WTC11 (cell line): ENCODE data around the gene RNASEH1. TPM values are rescaled to one million over a fixed set of nuclear protein-coding genes. Genes with fewer than 3 reads are reported as not detected.

ENCODE experiments used
- ATAC-seq: fragments of 200-7000 bp; cut with Tn5 transposase; 2 replicates; pipeline ENCODE4 v1.10.0; 2021; ENCODE audit warnings: mild to moderate bottlenecking, moderate library complexity
- CTCF ChIA-PET: fragments of 300-600 bp; sonication (Branson Sonifier 250); formaldehyde crosslinking; loops from one replicate; lab custom pipeline; 2021; ENCODE audit warnings: antibody characterized with exemption; lab: Charles Lee
- POLR2A ChIA-PET: fragments of 350-600 bp; sonication (Branson Sonifier 250); formaldehyde crosslinking; loops from one replicate; lab custom pipeline; 2021; ENCODE audit warnings: antibody characterized with exemption; lab: Charles Lee
- DNase-seq: peaks from one replicate; pipeline ENCODE4 v3.0.0; 2021; ENCODE audit warnings: low spot score
- H3K27ac Mint-ChIP-seq: 2 replicates; pipeline ENCODE4 v1.8.0; 2021; ENCODE audit warnings: mixed read lengths
- H3K27me3 Mint-ChIP-seq: 2 replicates; pipeline ENCODE4 v1.8.0; 2021; ENCODE audit warnings: low read depth, mild to moderate bottlenecking, moderate library complexity, mixed read lengths
- H3K36me3 Mint-ChIP-seq: 2 replicates; pipeline ENCODE4 v1.8.0; 2021; ENCODE audit warnings: mixed read lengths
- H3K4me1 Mint-ChIP-seq: 2 replicates; pipeline ENCODE4 v1.8.0; 2022; ENCODE audit warnings: mixed read lengths
- H3K4me3 Mint-ChIP-seq: 2 replicates; pipeline ENCODE4 v1.8.0; 2021; ENCODE audit warnings: mild to moderate bottlenecking, moderate library complexity, mixed read lengths
- H3K9me3 Mint-ChIP-seq: 2 replicates; pipeline ENCODE4 v1.8.0; 2021; ENCODE audit warnings: mixed read lengths
- CBFB ChIP-seq: sonication (generic); formaldehyde crosslinking; IDR thresholded peaks from 2 replicates; pipeline ENCODE4 v1.8.1; 2022; ENCODE audit warnings: mild to moderate bottlenecking, low read depth, missing genetic modification reagents
- FOXK1 ChIP-seq: sonication (generic); formaldehyde crosslinking; IDR thresholded peaks from 2 replicates; pipeline ENCODE4 v1.8.0; 2022; ENCODE audit warnings: mild to moderate bottlenecking, moderate library complexity, missing genetic modification reagents
- GABPB1 ChIP-seq: sonication (generic); formaldehyde crosslinking; IDR thresholded peaks from 2 replicates; pipeline ENCODE4 v1.8.1; 2023; ENCODE audit warnings: mild to moderate bottlenecking, missing genetic modification reagents
- HMGA2 ChIP-seq: fragments of 250-450 bp; sonication (Bioruptor Pico); IDR thresholded peaks from 2 replicates; pipeline ENCODE4 v1.4.0; 2021; ENCODE audit warnings: mild to moderate bottlenecking, moderate library complexity
- JUN ChIP-seq: sonication (generic); formaldehyde crosslinking; IDR thresholded peaks from 2 replicates; pipeline ENCODE4 v1.8.0; 2023; ENCODE audit warnings: mild to moderate bottlenecking, missing genetic modification reagents
- MYBL2 ChIP-seq: sonication (generic); formaldehyde crosslinking; IDR thresholded peaks from 2 replicates; pipeline ENCODE4 v1.8.1; 2023; ENCODE audit warnings: mild to moderate bottlenecking, moderate library complexity, missing genetic modification reagents
- NFE2L1 ChIP-seq: sonication (generic); formaldehyde crosslinking; IDR thresholded peaks from 2 replicates; pipeline ENCODE4 v1.8.1; 2023; ENCODE audit warnings: missing genetic modification reagents
- OVOL2 ChIP-seq: fragments of 250-450 bp; sonication (Bioruptor Pico); IDR thresholded peaks from 2 replicates; pipeline ENCODE4 v1.9.0; 2021; ENCODE audit warnings: mild to moderate bottlenecking, borderline replicate concordance
- RELA ChIP-seq: sonication (generic); formaldehyde crosslinking; IDR thresholded peaks from 2 replicates; pipeline ENCODE4 v1.8.1; 2022; ENCODE audit warnings: missing genetic modification reagents, mild to moderate bottlenecking, borderline replicate concordance
- RORB ChIP-seq: fragments of 250-450 bp; sonication (Bioruptor Pico); IDR thresholded peaks from 2 replicates; pipeline ENCODE4 v1.9.0; 2021; ENCODE audit warnings: mild to moderate bottlenecking
- SMAD4 ChIP-seq: sonication (generic); formaldehyde crosslinking; IDR thresholded peaks from 2 replicates; pipeline ENCODE4 v1.8.0; 2022; ENCODE audit warnings: mild to moderate bottlenecking, missing genetic modification reagents
- TP53 ChIP-seq: sonication (generic); formaldehyde crosslinking; IDR thresholded peaks from 2 replicates; pipeline ENCODE4 v1.8.1; 2023; ENCODE audit warnings: mild to moderate bottlenecking, missing genetic modification reagents
- ZBTB21 ChIP-seq: sonication (generic); formaldehyde crosslinking; IDR thresholded peaks from 2 replicates; pipeline ENCODE4 v1.8.1; 2023; ENCODE audit warnings: mild to moderate bottlenecking, missing genetic modification reagents, borderline replicate concordance
- ZNF138 ChIP-seq: sonication (generic); formaldehyde crosslinking; conservative IDR thresholded peaks from 2 replicates; pipeline ENCODE4 v1.8.1; 2022; ENCODE audit warnings: mild to moderate bottlenecking, moderate library complexity, missing genetic modification reagents
- ZNF263 ChIP-seq: sonication (generic); formaldehyde crosslinking; IDR thresholded peaks from 2 replicates; pipeline ENCODE4 v1.8.1; 2022; ENCODE audit warnings: low read depth, mild to moderate bottlenecking, moderate library complexity, missing genetic modification reagents
- ZNF317 ChIP-seq: sonication (generic); formaldehyde crosslinking; IDR thresholded peaks from 2 replicates; pipeline ENCODE4 v1.8.1; 2023; ENCODE audit warnings: low read depth, mild to moderate bottlenecking, moderate library complexity, missing genetic modification reagents, borderline replicate concordance
- ZNF423 ChIP-seq: fragments of 250-450 bp; sonication (Bioruptor Pico); IDR thresholded peaks from 2 replicates; pipeline ENCODE4 v2.1.2; 2022; ENCODE audit warnings: mild to moderate bottlenecking, moderate library complexity
- total RNA-seq: library from RNA; stranded (reverse); gene quantifications from 3 replicates; pipeline ENCODE4 v1.2.3, GENCODE V29; 2021
- TF ChIP-seq, protein P1 (sequence below): sonication (generic); formaldehyde crosslinking; IDR thresholded peaks from 2 replicates; pipeline ENCODE4 v1.8.1; 2023; ENCODE audit warnings: mild to moderate bottlenecking, missing genetic modification reagents
- TF ChIP-seq, protein P2 (sequence below): sonication (generic); formaldehyde crosslinking; IDR thresholded peaks from 2 replicates; pipeline ENCODE4 v1.8.1; 2023; ENCODE audit warnings: mild to moderate bottlenecking, missing genetic modification reagents
- TF ChIP-seq, protein P3 (sequence below): fragments of 250-450 bp; sonication (Bioruptor Pico); IDR thresholded peaks from 2 replicates; pipeline ENCODE4 v1.9.0; 2021; ENCODE audit warnings: mild to moderate bottlenecking
- TF ChIP-seq, protein P4 (sequence below): sonication (generic); formaldehyde crosslinking; IDR thresholded peaks from 2 replicates; pipeline ENCODE4 v1.8.1; 2023; ENCODE audit warnings: mild to moderate bottlenecking, missing genetic modification reagents, moderate library complexity
- TF ChIP-seq, protein P5 (sequence below): fragments of 250-450 bp; sonication (Bioruptor Pico); IDR thresholded peaks from 2 replicates; pipeline ENCODE4 v2.1.2; 2022; ENCODE audit warnings: mild to moderate bottlenecking, moderate library complexity
- TF ChIP-seq, protein P6 (sequence below): sonication (generic); formaldehyde crosslinking; IDR thresholded peaks from 2 replicates; pipeline ENCODE4 v1.8.0; 2023; ENCODE audit warnings: missing genetic modification reagents
- TF ChIP-seq, protein P7 (sequence below): fragments of 250-450 bp; sonication (Bioruptor Pico); IDR thresholded peaks from 2 replicates; pipeline ENCODE4 v1.8.0; 2021; ENCODE audit warnings: mild to moderate bottlenecking

RNASEH1 gene
- total RNA-seq, 1 experiment from 2014 or later = 44.4 TPM

DNA sequence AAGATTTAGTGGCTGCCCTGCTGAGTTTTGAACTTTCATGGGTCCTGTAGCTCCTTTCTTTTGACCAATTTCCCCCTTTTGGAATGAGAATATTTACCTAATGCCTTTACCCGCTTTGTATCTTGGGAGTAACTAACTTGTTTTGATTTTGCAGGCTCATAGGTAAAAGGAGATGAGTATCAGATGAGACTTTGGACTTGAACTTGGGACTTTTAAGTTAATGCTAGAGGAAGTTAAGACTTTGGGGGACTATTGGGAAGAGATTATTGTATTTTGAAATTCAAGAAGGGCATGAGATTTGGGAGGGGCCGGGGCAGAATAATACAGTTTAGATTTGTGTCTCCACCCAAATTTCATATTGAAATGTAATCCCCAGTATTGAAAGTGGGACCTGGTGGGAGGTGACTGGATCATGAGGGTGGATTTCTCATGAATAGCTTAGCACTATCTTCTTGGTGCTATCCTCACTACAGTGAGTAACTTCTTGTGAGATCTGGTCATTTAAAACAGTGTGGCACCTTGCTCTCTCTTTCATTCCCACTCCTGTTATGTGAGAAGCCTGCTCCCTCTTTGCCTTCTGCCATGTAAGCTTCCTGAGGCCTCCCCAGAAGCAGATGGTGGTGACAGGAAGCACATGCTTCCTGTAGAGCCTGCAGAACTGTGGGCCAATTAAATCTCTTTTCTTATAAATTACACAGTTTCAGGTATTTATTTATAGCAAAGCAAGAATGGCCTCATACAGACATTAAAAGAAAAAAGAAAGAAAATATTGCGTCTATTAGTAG is 44.9 kb downstream of the RNASEH1 start:
- peaks cover 54% of the 10 kb centered on the region for H3K36me3 Mint-ChIP-seq
- peaks cover 25% of the 10 kb centered on the region for H3K9me3 Mint-ChIP-seq
- H3K4me1 Mint-ChIP-seq = peaks cover 7% of the 10 kb centered on the region

DNA sequence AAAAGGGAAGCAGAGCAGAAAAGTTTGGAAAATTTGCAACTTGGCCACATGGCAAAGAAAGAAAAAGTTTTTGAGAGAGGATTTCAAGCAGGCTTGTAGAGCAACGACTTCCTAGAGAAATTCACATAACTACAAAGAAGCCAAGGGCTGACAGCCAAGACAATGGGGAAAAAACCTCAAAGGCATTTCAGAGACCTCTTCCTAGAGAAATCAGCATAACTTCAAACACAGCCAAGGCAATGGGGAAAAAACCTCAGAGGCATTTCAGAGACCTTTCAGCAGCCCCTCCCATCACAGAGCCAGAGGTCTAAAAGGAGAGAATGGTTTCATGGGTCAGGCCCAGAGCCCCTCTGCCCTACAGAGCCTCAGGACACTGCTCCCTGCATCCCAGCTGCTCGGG is 46.0 kb downstream of the RNASEH1 start:
- peaks cover 5% of the 10 kb centered on the region; the same call in 1 of the 2 replicates for H3K27me3 Mint-ChIP-seq
- H3K27ac Mint-ChIP-seq = no peak overlapping the region
- ATAC-seq (no peak), DNase-seq (no peak)
- H3K4me1 Mint-ChIP-seq = no peaks in the 10 kb centered on the region
- CTCF ChIA-PET = no interaction called here
- TF ChIP-seq, protein P1, sequence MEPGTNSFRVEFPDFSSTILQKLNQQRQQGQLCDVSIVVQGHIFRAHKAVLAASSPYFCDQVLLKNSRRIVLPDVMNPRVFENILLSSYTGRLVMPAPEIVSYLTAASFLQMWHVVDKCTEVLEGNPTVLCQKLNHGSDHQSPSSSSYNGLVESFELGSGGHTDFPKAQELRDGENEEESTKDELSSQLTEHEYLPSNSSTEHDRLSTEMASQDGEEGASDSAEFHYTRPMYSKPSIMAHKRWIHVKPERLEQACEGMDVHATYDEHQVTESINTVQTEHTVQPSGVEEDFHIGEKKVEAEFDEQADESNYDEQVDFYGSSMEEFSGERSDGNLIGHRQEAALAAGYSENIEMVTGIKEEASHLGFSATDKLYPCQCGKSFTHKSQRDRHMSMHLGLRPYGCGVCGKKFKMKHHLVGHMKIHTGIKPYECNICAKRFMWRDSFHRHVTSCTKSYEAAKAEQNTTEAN = no peak
- TF ChIP-seq RELA (no peak), TP53 (CRISPR knock-in tag) (no peak), SMAD4 (CRISPR knock-in tag) (no peak), HMGA2 (no peak), RORB (CRISPR knock-in tag) (no peak), JUN (CRISPR knock-in tag) (no peak), FOXK1 (CRISPR knock-in tag) (no peak), ZNF423 (no peak), OVOL2 (CRISPR knock-in tag) (no peak), ZNF263 (no peak), NFE2L1 (CRISPR knock-in tag) (no peak), ZNF317 (CRISPR knock-in tag) (no peak), ZNF138 (CRISPR knock-in tag) (no peak), GABPB1 (no peak)
- TF ChIP-seq, protein P2, sequence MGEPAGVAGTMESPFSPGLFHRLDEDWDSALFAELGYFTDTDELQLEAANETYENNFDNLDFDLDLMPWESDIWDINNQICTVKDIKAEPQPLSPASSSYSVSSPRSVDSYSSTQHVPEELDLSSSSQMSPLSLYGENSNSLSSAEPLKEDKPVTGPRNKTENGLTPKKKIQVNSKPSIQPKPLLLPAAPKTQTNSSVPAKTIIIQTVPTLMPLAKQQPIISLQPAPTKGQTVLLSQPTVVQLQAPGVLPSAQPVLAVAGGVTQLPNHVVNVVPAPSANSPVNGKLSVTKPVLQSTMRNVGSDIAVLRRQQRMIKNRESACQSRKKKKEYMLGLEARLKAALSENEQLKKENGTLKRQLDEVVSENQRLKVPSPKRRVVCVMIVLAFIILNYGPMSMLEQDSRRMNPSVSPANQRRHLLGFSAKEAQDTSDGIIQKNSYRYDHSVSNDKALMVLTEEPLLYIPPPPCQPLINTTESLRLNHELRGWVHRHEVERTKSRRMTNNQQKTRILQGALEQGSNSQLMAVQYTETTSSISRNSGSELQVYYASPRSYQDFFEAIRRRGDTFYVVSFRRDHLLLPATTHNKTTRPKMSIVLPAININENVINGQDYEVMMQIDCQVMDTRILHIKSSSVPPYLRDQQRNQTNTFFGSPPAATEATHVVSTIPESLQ (CRISPR knock-in tag) = no peak
- TF ChIP-seq, protein P3, sequence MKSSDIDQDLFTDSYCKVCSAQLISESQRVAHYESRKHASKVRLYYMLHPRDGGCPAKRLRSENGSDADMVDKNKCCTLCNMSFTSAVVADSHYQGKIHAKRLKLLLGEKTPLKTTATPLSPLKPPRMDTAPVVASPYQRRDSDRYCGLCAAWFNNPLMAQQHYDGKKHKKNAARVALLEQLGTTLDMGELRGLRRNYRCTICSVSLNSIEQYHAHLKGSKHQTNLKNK = no peak
- TF ChIP-seq, protein P4, sequence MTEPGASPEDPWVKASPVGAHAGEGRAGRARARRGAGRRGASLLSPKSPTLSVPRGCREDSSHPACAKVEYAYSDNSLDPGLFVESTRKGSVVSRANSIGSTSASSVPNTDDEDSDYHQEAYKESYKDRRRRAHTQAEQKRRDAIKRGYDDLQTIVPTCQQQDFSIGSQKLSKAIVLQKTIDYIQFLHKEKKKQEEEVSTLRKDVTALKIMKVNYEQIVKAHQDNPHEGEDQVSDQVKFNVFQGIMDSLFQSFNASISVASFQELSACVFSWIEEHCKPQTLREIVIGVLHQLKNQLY (CRISPR knock-in tag) = no peak
- TF ChIP-seq, protein P5, sequence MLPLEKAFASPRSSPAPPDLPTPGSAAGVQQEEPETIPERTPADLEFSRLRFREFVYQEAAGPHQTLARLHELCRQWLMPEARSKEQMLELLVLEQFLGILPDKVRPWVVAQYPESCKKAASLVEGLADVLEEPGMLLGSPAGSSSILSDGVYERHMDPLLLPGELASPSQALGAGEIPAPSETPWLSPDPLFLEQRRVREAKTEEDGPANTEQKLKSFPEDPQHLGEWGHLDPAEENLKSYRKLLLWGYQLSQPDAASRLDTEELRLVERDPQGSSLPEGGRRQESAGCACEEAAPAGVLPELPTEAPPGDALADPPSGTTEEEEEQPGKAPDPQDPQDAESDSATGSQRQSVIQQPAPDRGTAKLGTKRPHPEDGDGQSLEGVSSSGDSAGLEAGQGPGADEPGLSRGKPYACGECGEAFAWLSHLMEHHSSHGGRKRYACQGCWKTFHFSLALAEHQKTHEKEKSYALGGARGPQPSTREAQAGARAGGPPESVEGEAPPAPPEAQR (CRISPR knock-in tag) = no peak
- POLR2A ChIA-PET = no interaction called here
- H3K9me3 Mint-ChIP-seq = peaks cover 25% of the 10 kb centered on the region
- peaks cover 55% of the 10 kb centered on the region for H3K36me3 Mint-ChIP-seq
- H3K4me3 Mint-ChIP-seq = no peak overlapping the region

More for the DNA sequence above, 44.9 kb downstream of the RNASEH1 start:
- Mint-ChIP-seq H3K4me3 (no peak overlapping the region), H3K27me3 (peaks cover 5% of the 10 kb centered on the region; the same call in 1 of the 2 replicates), H3K27ac (no peak overlapping the region)
- TF ChIP-seq, protein P3 = no peak
- TF ChIP-seq NFE2L1 (CRISPR knock-in tag) = no peak
- TF ChIP-seq, protein P6, sequence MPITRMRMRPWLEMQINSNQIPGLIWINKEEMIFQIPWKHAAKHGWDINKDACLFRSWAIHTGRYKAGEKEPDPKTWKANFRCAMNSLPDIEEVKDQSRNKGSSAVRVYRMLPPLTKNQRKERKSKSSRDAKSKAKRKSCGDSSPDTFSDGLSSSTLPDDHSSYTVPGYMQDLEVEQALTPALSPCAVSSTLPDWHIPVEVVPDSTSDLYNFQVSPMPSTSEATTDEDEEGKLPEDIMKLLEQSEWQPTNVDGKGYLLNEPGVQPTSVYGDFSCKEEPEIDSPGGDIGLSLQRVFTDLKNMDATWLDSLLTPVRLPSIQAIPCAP (CRISPR knock-in tag) = no peak
- no peak for TF ChIP-seq ZBTB21 (CRISPR knock-in tag)
- no peak for TF ChIP-seq CBFB
- no peak for TF ChIP-seq TP53 (CRISPR knock-in tag)
- TF ChIP-seq, protein P7, sequence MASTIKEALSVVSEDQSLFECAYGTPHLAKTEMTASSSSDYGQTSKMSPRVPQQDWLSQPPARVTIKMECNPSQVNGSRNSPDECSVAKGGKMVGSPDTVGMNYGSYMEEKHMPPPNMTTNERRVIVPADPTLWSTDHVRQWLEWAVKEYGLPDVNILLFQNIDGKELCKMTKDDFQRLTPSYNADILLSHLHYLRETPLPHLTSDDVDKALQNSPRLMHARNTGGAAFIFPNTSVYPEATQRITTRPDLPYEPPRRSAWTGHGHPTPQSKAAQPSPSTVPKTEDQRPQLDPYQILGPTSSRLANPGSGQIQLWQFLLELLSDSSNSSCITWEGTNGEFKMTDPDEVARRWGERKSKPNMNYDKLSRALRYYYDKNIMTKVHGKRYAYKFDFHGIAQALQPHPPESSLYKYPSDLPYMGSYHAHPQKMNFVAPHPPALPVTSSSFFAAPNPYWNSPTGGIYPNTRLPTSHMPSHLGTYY = no peak
- TF ChIP-seq MYBL2 (CRISPR knock-in tag) = no peak
- DNase-seq (no peak), ATAC-seq (no peak)
- POLR2A ChIA-PET = no interaction called here
- CTCF ChIA-PET = no interaction called here
